Trophoblast cell (in vitro differentiated cells and primary cell): ENCODE data around the gene WSCD2.
"Not testable (repeated sequence)": the region's sequence is repeated elsewhere in the genome, so short reads cannot be mapped to it uniquely, and the experiment has no call there.

Experiments used
- DNase-seq, 2 donors: peaks; one replicate each; pipeline ENCODE4 v3.0.0-alpha.2; 2016
- H2AFZ ChIP-seq: 2 replicates; pipeline ENCODE4 v1.6.1; 2013; ENCODE audit warnings: low read length, moderate library complexity, mild to moderate bottlenecking; ENCODE audit not compliant: insufficient read depth, poor library complexity
- H2AK5ac ChIP-seq: 2 replicates; pipeline ENCODE4 v1.6.1; 2013; ENCODE audit warnings: mild to moderate bottlenecking, low read length
- H2BK120ac ChIP-seq: 2 replicates; pipeline ENCODE4 v1.6.1; 2013; ENCODE audit warnings: low read length, mild to moderate bottlenecking, moderate library complexity; ENCODE audit not compliant: insufficient read depth, poor library complexity
- H2BK12ac ChIP-seq: 2 replicates; pipeline ENCODE4 v1.6.1; 2013; ENCODE audit warnings: mild to moderate bottlenecking, low read length, moderate library complexity
- H2BK5ac ChIP-seq: 2 replicates; pipeline ENCODE4 v1.6.1; 2013; ENCODE audit warnings: low read length, low read depth, moderate library complexity, mild to moderate bottlenecking; ENCODE audit not compliant: poor library complexity
- H3K14ac ChIP-seq: 2 replicates; pipeline ENCODE4 v1.6.1; 2013; ENCODE audit warnings: mild to moderate bottlenecking, low read length
- H3K18ac ChIP-seq: 2 replicates; pipeline ENCODE4 v1.6.1; 2013; ENCODE audit warnings: mild to moderate bottlenecking, low read length
- H3K23ac ChIP-seq: 2 replicates; pipeline ENCODE4 v1.6.1; 2013; ENCODE audit warnings: low read length
- H3K27ac ChIP-seq: 2 replicates; pipeline ENCODE4 v1.5.1; 2013; ENCODE audit warnings: low read depth, mild to moderate bottlenecking, inconsistent platforms, low read length, moderate library complexity
- H3K27me3 ChIP-seq: 2 replicates; pipeline ENCODE4 v1.6.1; 2013; ENCODE audit warnings: inconsistent platforms, mild to moderate bottlenecking, low read length, moderate library complexity; ENCODE audit not compliant: insufficient read depth
- H3K36me3 ChIP-seq, 2 experiments: 1 replicate in 1 of 2; 2 replicates in 1 of 2; pipeline ENCODE4 v1.6.1; 2013; ENCODE audit warnings: low read length in 2 of 2, mild to moderate bottlenecking in 2 of 2, moderate library complexity in 1 of 2; ENCODE audit not compliant: insufficient read depth in 2 of 2, control insufficient read depth in 1 of 2
- H3K4ac ChIP-seq: 2 replicates; pipeline ENCODE4 v1.6.1; 2013; ENCODE audit warnings: low read depth, mild to moderate bottlenecking, low read length, moderate library complexity
- H3K4me1 ChIP-seq, 2 experiments: 1 replicate in 1 of 2; 2 replicates in 1 of 2; pipeline ENCODE4 v1.6.1; 2013; ENCODE audit warnings: low read length in 2 of 2, mild to moderate bottlenecking in 2 of 2, moderate library complexity in 1 of 2; ENCODE audit not compliant: insufficient read depth in 2 of 2, control insufficient read depth in 1 of 2
- H3K4me2 ChIP-seq: 2 replicates; pipeline ENCODE4 v1.6.1; 2013; ENCODE audit warnings: inconsistent platforms, mild to moderate bottlenecking, low read length, moderate library complexity
- H3K4me3 ChIP-seq: 2 replicates; pipeline ENCODE4 v1.5.1; 2013; ENCODE audit warnings: mild to moderate bottlenecking, low read depth, low read length, inconsistent platforms
- H3K79me1 ChIP-seq: one replicate; pipeline ENCODE4 v1.6.1; 2013; ENCODE audit warnings: low read length
- H3K79me2 ChIP-seq: 2 replicates; pipeline ENCODE4 v1.6.1; 2013; ENCODE audit warnings: low read length, mild to moderate bottlenecking; ENCODE audit not compliant: control insufficient read depth, insufficient read depth, poor library complexity
- H3K9ac ChIP-seq: 2 replicates; pipeline ENCODE4 v1.6.1; 2013; ENCODE audit warnings: mild to moderate bottlenecking, low read length
- H3K9me3 ChIP-seq: 2 replicates; pipeline ENCODE4 v1.6.1; 2013; ENCODE audit warnings: low read depth, mild to moderate bottlenecking, control low read depth, inconsistent platforms, low read length; ENCODE audit not compliant: insufficient read depth
- H4K12ac ChIP-seq: 2 replicates; pipeline ENCODE4 v1.6.1; 2013; ENCODE audit warnings: low read depth, mild to moderate bottlenecking, low read length, moderate library complexity
- H4K8ac ChIP-seq: 2 replicates; pipeline ENCODE4 v1.6.1; 2013; ENCODE audit warnings: low read depth, mild to moderate bottlenecking, low read length, moderate library complexity
- H4K91ac ChIP-seq: one replicate; pipeline ENCODE4 v1.6.1; 2013; ENCODE audit warnings: low read depth, mild to moderate bottlenecking, low read length, moderate library complexity
- WGBS: extraction: QIAGEN DNeasy Blood & Tissue Kit; methylation state at CpG from one replicate; pipeline ENCODE4 v1.1.7; 2013; ENCODE audit warnings: missing lambda C conversion rate; ENCODE audit not compliant: insufficient read length, insufficient coverage; ENCODE audit errors: extremely low coverage; 5-methylcytosine and 5-hydroxymethylcytosine counted together

The WSCD2 gene

DNA sequence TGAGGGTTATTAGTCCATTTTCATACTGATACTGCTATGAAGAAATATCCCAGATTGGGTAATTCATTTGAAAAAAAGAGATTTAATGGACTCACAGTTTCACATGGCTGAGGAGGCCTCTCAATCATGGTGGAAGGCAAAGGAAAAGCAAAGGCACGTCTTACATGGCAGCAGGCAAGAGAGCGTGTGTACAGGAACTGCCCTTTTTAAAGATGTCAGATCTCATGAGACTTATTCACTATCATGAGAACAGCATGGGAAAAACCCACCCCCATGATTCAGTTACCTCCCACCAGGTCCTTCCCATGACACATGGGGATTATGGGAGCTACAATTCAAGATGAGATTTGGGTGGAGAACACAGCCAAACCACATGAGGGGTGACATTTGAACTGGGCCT, 96.0 kb downstream of the WSCD2 start:
- H3K4ac ChIP-seq, H4K8ac ChIP-seq, H2AK5ac ChIP-seq, H2BK12ac ChIP-seq, H3K27ac ChIP-seq, H3K4me2 ChIP-seq, H4K91ac ChIP-seq, H3K36me3 ChIP-seq, H2BK5ac ChIP-seq, H2AFZ ChIP-seq, H2BK120ac ChIP-seq, DNase-seq, H3K9ac ChIP-seq, H4K12ac ChIP-seq, H3K4me3 ChIP-seq, H3K4me1 ChIP-seq, H3K23ac ChIP-seq, H3K18ac ChIP-seq, H3K27me3 ChIP-seq, H3K79me1 ChIP-seq, H3K79me2 ChIP-seq, H3K9me3 ChIP-seq, H3K14ac ChIP-seq: not testable (repeated sequence)
- WGBS, result no CpG with 5 or more reads among the region's 2 CpGs

- Histone ChIP-seq H3K4me1 (peaks cover 4% of the 10 kb centered on the region in 2 experiments), H2BK12ac (no peak overlapping the region), H4K91ac (no peak overlapping the region), H3K4me3 (no peak overlapping the region), H3K4ac (no peak overlapping the region), H3K79me1 (no peaks in the 10 kb centered on the region), H3K79me2 (no peaks in the 10 kb centered on the region), H2AK5ac (no peak overlapping the region), H2BK5ac (no peak overlapping the region), H3K23ac (no peak overlapping the region), H3K36me3 (no peaks in the 10 kb centered on the region), H3K9me3 (peaks cover under 1% of the 10 kb centered on the region), H3K9ac (no peak overlapping the region), H2AFZ (no peak overlapping the region), H3K4me2 (no peak overlapping the region), H4K8ac (no peak overlapping the region), H3K27ac (no peak overlapping the region), H2BK120ac (no peak overlapping the region), H3K18ac (no peak overlapping the region), H3K14ac (no peak overlapping the region), H4K12ac (no peak overlapping the region), H3K27me3 (no peaks in the 10 kb centered on the region)
- WGBS, result no CpG with 5 or more reads among the region's 8 CpGs
- no peak for DNase-seq
Measured at GRCh38 chr12:108226866-108227265, 97.8 kb downstream of the WSCD2 start.

DNA sequence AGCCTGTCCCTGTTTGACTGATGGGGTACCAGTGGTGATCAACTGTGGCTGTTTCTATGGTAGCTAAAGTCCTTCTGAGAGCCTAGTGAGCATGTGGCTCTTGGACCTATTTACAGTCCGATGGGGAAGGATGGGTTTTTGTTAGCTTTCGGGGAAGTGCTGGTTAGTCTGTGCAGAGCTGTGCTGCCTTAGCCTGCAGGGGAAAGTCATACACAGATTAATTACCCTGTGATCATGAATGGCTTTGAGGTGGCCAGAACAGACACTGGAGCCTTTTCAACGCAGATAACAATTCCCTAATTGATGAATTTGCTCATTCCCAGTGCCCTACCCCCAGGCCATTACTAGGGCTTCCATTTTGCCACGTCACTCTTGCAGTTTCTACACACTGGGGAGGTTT, 99.7 kb downstream of the WSCD2 start:
- Histone ChIP-seq H3K14ac (no peak overlapping the region), H3K18ac (no peak overlapping the region), H3K79me2 (no peaks in the 10 kb centered on the region), H2BK12ac (no peak overlapping the region), H3K4ac (no peak overlapping the region), H3K36me3 (no peaks in the 10 kb centered on the region), H2BK5ac (no peak overlapping the region), H3K27me3 (no peaks in the 10 kb centered on the region), H3K9me3 (peaks cover 1% of the 10 kb centered on the region), H2AK5ac (no peak overlapping the region), H3K79me1 (no peaks in the 10 kb centered on the region), H2BK120ac (no peak overlapping the region), H3K4me3 (no peak overlapping the region), H4K8ac (no peak overlapping the region), H3K4me1 (peaks cover under 1% of the 10 kb centered on the region in 2 experiments), H4K91ac (no peak overlapping the region), H3K27ac (no peak overlapping the region), H3K4me2 (no peak overlapping the region), H4K12ac (no peak overlapping the region), H3K9ac (no peak overlapping the region), H3K23ac (no peak overlapping the region), H2AFZ (no peak overlapping the region)
- no peak for DNase-seq
- no CpG with 5 or more reads among the region's 4 CpGs for WGBS

- H3K14ac ChIP-seq, result no peak overlapping the region
- H3K27me3 ChIP-seq, result no peaks in the 10 kb centered on the region
- no peak overlapping the region for H3K23ac ChIP-seq
- H2BK5ac ChIP-seq, result no peak overlapping the region
- no CpG with 5 or more reads among the region's 3 CpGs for WGBS
- no peak overlapping the region for H3K18ac ChIP-seq
- H3K4me1 ChIP-seq, result no peaks in the 10 kb centered on the region
- no peak for DNase-seq
- no peak overlapping the region for H2BK120ac ChIP-seq
- H3K79me2 ChIP-seq, result no peaks in the 10 kb centered on the region
- no peaks in the 10 kb centered on the region for H3K36me3 ChIP-seq
- peaks cover 1% of the 10 kb centered on the region for H3K9me3 ChIP-seq
- no peak overlapping the region for H2AFZ ChIP-seq
- H2BK12ac ChIP-seq, result no peak overlapping the region
- no peaks in the 10 kb centered on the region for H3K79me1 ChIP-seq
- H3K9ac ChIP-seq, result no peak overlapping the region
- no peak overlapping the region for H4K8ac ChIP-seq
- no peak overlapping the region for H3K4me3 ChIP-seq
- H2AK5ac ChIP-seq, result no peak overlapping the region
- H4K91ac ChIP-seq, result no peak overlapping the region
- H3K27ac ChIP-seq, result no peak overlapping the region
- no peak overlapping the region for H3K4ac ChIP-seq
- no peak overlapping the region for H3K4me2 ChIP-seq
- no peak overlapping the region for H4K12ac ChIP-seq
Measured at GRCh38 chr12:108231109-108231905, 102.2 kb downstream of the WSCD2 start.
